Fibroblast of lung (primary cell): ENCODE measurements around the gene SSH2.
"Not testable (repeated sequence)": the region's sequence is repeated elsewhere in the genome, so short reads cannot be mapped to it uniquely, and the experiment has no call there.

Source experiments
- CTCF ChIP-seq, 2 donors: IDR thresholded peaks in 1 of 2; conservative IDR thresholded peaks in 1 of 2; 1 replicate in 1 of 2; 2 replicates in 1 of 2; pipeline ENCODE4 v1.5.1; 2011 to 2012; ENCODE audit warnings: low read length in 2 of 2, control low read depth in 1 of 2, inconsistent platforms in 1 of 2, low read depth in 1 of 2, mild to moderate bottlenecking in 1 of 2
- EZH2 ChIP-seq: IDR thresholded peaks from 2 replicates; pipeline ENCODE4 v1.5.1; 2012; ENCODE audit warnings: low read length, control low read depth, mild to moderate bottlenecking; ENCODE audit errors: missing control alignments

- TF ChIP-seq CTCF (conservative IDR thresholded peaks at IDR 0.05 in 1 of 2, IDR thresholded peaks at IDR 0.05 in 1 of 2; ENCODE audit: low read depth in 1 of 2, low read length in 2 of 2); EZH2: not testable (repeated sequence)
These were observed 55.7 kb downstream of the SSH2 start for GRCh38 chr17:29874358-29874757.
